Parathyroid adenoma (tissue), 2 donors: ENCODE results near the gene IGLL1.
"Not testable (repeated sequence)": the region's sequence is repeated elsewhere in the genome, so short reads cannot be mapped to it uniquely, and the experiment has no call there.

Experiments
- H2AFZ ChIP-seq: fragments of 300-600 bp; sonication (generic); one replicate; pipeline ENCODE4 v1.7.0; 2017; ENCODE audit warnings: antibody characterized with exemption, mild to moderate bottlenecking
- H3K27ac ChIP-seq: fragments of 300-600 bp; sonication (generic); one replicate; pipeline ENCODE4 v1.7.0; 2017
- H3K27me3 ChIP-seq: fragments of 300-600 bp; sonication (generic); one replicate; pipeline ENCODE4 v1.7.0; 2017; ENCODE audit warnings: low read length; ENCODE audit not compliant: control insufficient read depth, insufficient read depth
- H3K36me3 ChIP-seq: fragments of 300-600 bp; sonication (generic); one replicate; pipeline ENCODE4 v1.7.0; 2017; ENCODE audit warnings: low read length; ENCODE audit not compliant: control insufficient read depth, insufficient read depth
- H3K4me1 ChIP-seq: fragments of 300-600 bp; sonication (generic); one replicate; pipeline ENCODE4 v1.7.0; 2017; ENCODE audit warnings: control low read depth
- H3K4me2 ChIP-seq: fragments of 300-600 bp; sonication (generic); one replicate; pipeline ENCODE4 v1.7.0; 2017; ENCODE audit warnings: low read length
- H3K4me3 ChIP-seq: fragments of 300-600 bp; sonication (generic); one replicate; pipeline ENCODE4 v1.7.0; 2017; ENCODE audit warnings: low read depth, low read length
- H3K79me2 ChIP-seq: fragments of 300-600 bp; sonication (generic); one replicate; pipeline ENCODE4 v1.7.0; 2017; ENCODE audit warnings: control low read depth
- H3K9ac ChIP-seq: fragments of 300-600 bp; sonication (generic); one replicate; pipeline ENCODE4 v1.7.0; 2017; ENCODE audit warnings: mild to moderate bottlenecking
- H3K9me3 ChIP-seq: fragments of 300-600 bp; sonication (generic); one replicate; pipeline ENCODE4 v1.7.0; 2017; ENCODE audit warnings: low read length; ENCODE audit not compliant: control insufficient read depth
- TF ChIP-seq, protein P1 (sequence below): fragments of 300-600 bp; sonication (generic); IDR thresholded peaks from one replicate; pipeline ENCODE4 v1.7.0; 2017; ENCODE audit warnings: antibody characterized with exemption, mild to moderate bottlenecking
- donor health status: primary hyperparathyroidism.

IGLL1 gene

DNA sequence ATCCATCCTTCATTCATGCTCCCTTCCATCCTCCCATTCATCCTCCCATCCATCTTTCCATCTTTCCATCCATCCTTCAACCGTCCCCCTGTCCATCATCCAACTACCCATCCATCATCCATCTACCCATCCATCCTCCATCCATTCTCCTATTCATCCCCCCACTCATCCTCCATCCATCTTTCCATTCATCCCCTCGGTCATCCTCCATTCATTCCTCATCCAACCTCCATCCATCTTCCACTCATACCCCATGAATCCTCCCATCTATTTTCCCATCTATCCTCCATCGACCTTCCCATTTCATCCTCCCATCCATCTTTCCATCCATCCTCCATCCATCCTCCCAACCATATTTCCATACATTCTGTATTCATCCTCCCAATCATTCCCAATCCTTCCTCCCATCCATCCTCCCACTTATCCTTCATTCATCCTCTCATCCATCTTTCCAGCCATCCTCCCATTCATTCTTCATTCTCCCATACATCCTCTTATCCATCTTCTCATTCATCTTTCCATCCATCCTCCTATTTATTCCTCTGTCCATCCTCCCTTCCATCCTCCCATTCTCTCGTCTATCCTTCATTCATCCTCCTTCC, 29.9 kb downstream of the IGLL1 start:
- TF ChIP-seq, protein P1, sequence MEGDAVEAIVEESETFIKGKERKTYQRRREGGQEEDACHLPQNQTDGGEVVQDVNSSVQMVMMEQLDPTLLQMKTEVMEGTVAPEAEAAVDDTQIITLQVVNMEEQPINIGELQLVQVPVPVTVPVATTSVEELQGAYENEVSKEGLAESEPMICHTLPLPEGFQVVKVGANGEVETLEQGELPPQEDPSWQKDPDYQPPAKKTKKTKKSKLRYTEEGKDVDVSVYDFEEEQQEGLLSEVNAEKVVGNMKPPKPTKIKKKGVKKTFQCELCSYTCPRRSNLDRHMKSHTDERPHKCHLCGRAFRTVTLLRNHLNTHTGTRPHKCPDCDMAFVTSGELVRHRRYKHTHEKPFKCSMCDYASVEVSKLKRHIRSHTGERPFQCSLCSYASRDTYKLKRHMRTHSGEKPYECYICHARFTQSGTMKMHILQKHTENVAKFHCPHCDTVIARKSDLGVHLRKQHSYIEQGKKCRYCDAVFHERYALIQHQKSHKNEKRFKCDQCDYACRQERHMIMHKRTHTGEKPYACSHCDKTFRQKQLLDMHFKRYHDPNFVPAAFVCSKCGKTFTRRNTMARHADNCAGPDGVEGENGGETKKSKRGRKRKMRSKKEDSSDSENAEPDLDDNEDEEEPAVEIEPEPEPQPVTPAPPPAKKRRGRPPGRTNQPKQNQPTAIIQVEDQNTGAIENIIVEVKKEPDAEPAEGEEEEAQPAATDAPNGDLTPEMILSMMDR = no peak

DNA sequence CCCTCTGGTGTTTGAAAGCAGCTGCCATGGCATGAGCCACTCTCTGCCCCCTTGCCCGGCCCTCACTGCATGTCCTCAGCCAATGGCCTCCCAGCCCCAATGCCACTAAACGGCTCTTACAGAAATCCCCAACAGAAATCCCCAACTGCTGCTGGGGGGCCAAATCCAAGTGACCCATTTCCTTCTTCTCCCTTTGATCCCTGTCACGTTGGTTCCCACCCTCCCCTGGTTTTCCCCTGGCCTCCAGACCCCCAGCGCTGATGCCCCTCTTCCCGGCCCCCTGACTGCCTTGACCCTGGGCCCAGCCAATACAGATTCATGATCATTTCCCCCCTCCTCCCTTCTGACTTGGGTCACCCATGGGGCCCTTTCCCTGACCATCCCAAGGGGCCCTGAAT, 30.9 kb downstream of the IGLL1 start:
- Histone ChIP-seq H3K4me3 (no peak overlapping the region), H3K4me1 (no peaks in the 10 kb centered on the region), H3K9me3 (no peaks in the 10 kb centered on the region), H3K27me3 (no peaks in the 10 kb centered on the region), H3K79me2 (no peaks in the 10 kb centered on the region), H3K36me3 (no peaks in the 10 kb centered on the region), H2AFZ (no peak overlapping the region), H3K9ac (no peak overlapping the region), H3K4me2 (no peak overlapping the region), H3K27ac (no peak overlapping the region)
- TF ChIP-seq, protein P1 = no peak

More for the DNA sequence above, 29.9 kb downstream of the IGLL1 start:
- H3K4me3 ChIP-seq = no peak overlapping the region
- no peaks in the 10 kb centered on the region for H3K4me1 ChIP-seq
- no peak overlapping the region for H2AFZ ChIP-seq
- no peaks in the 10 kb centered on the region for H3K9me3 ChIP-seq
- H3K4me2 ChIP-seq = no peak overlapping the region
- no peak overlapping the region for H3K9ac ChIP-seq
- H3K27ac ChIP-seq = no peak overlapping the region
- no peaks in the 10 kb centered on the region for H3K27me3 ChIP-seq
- H3K79me2 ChIP-seq = no peaks in the 10 kb centered on the region
- H3K36me3 ChIP-seq = no peaks in the 10 kb centered on the region

DNA sequence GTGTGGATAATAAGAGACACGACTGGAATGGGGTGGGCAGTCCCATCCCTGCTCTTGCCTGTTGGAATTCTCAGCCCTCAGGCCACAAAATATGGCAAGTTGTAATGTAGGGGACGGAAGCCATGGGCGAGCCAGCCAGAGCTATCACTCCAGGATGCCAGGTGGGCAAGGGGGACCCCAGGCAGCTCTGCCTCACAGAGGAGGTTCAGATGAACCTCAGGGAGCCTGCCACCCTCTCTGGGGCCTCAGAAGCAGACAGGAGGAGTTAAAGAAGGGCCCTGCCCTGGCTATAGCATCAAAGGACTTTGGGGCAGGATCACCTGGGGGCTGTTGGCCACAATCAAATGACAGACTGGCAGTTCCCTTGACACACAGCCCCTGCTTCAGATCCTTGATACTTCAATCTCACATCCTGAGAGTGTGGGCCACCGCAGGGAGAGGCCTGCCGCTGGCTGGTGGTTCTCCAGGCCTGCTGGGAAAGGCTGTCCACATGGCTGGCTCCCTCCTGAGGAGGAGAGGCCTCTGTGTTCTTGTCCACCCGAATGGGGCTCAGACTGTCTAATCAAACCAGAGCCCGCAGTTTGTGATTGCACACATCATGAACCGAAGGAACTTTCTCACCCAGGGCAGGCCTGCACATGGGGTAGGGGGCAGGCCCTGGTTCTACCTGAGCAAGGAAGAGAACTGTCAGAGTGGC, 31.4 kb downstream of the IGLL1 start:
- Histone ChIP-seq H3K9me3 (no peaks in the 10 kb centered on the region), H3K4me2 (no peak overlapping the region), H3K9ac (no peak overlapping the region), H3K27ac (no peak overlapping the region), H3K27me3 (no peaks in the 10 kb centered on the region), H3K36me3 (no peaks in the 10 kb centered on the region), H3K4me3 (no peak overlapping the region), H2AFZ (no peak overlapping the region), H3K79me2 (no peaks in the 10 kb centered on the region), H3K4me1 (no peaks in the 10 kb centered on the region)
- TF ChIP-seq, protein P1 = no peak

DNA sequence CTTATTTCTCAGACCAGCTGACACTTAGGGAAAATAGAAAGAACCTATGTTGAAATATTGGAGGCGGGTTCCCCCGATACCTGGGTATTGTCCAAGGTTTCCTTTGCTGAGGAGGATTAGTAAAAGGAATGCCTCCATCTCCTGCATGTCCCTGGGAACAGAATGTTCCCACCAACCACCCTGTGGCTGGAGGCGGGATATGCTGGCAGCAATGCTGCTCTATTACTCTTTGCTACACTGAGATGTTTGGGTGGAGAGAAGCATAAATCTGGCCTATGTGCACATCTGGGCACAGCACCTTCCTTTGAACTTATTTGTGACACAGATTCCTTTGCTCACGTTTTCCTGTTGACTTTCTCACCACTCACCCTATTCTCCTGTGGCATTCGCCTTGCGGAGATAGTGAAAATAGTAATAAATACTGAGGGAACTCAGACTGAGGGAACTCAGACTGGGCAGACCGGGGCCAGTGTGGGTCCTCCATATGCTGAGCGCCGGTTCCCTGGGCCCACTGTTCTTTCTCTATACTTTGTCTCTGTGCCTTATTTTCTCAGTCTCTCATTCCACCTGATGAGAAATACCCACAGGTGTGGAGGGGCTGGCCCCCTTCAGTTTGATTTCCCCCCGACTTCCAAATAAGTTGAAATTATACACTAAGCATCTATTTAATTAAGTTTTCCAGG, 32.1 kb downstream of the IGLL1 start:
- H3K27ac ChIP-seq = no peak overlapping the region
- no peak overlapping the region for H2AFZ ChIP-seq
- H3K36me3 ChIP-seq = no peaks in the 10 kb centered on the region
- H3K9ac ChIP-seq = no peak overlapping the region
- no peaks in the 10 kb centered on the region for H3K79me2 ChIP-seq
- H3K4me1 ChIP-seq = no peaks in the 10 kb centered on the region
- TF ChIP-seq, protein P1 = no peak
- no peak overlapping the region for H3K4me3 ChIP-seq
- H3K9me3 ChIP-seq = no peaks in the 10 kb centered on the region
- H3K4me2 ChIP-seq = no peak overlapping the region
- no peaks in the 10 kb centered on the region for H3K27me3 ChIP-seq

DNA sequence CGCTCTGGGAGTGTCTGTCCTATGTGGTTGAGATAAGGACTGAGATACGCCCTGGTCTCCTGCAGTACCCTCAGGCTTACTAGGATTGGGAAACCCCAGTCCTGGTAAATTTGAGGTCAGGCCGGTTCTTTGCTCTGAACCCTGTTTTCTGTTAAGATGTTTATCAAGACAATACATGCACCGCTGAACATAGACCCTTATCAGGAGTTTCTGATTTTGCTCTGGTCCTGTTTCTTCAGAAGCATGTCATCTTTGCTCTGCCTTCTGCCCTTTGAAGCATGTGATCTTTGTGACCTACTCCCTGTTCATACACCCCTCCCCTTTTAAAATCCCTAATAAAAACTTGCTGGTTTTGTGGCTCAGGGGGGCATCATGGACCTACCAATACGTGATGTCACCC, 32.7 kb downstream of the IGLL1 start:
- not testable (repeated sequence) for H3K79me2 ChIP-seq, H3K36me3 ChIP-seq, H3K4me1 ChIP-seq, H2AFZ ChIP-seq, H3K9me3 ChIP-seq, H3K27me3 ChIP-seq, H3K4me2 ChIP-seq, H3K4me3 ChIP-seq, H3K9ac ChIP-seq, H3K27ac ChIP-seq
